GM19372 (cell line): ENCODE data around the gene ANXA11.
"Not testable (repeated sequence)": the region's sequence is repeated elsewhere in the genome, so short reads cannot be mapped to it uniquely, and the experiment has no call there.

Experiments used
- ATAC-seq: cut with Tn5 transposase; IDR thresholded peaks from one replicate; pipeline ENCODE4 v1.9.1; 2021; ENCODE audit warnings: mild to moderate bottlenecking, low read depth, moderate library complexity; ENCODE audit not compliant: unreplicated experiment

Gene ANXA11

GRCh38 chr10:80149123-80149522, 56.2 kb downstream of the ANXA11 start:
- ATAC-seq: no peak

GRCh38 chr10:80148166-80148805, 57.1 kb downstream of the ANXA11 start:
- ATAC-seq: no peak

GRCh38 chr10:80146918-80147317, 58.4 kb downstream of the ANXA11 start:
- no peak for ATAC-seq

- ATAC-seq: not testable (repeated sequence)
These were observed 59.7 kb downstream of the ANXA11 start for GRCh38 chr10:80145406-80146308.

- peak; percentile 29 for ATAC-seq
These were observed 60.6 kb downstream of the ANXA11 start for GRCh38 chr10:80144696-80145131.

GRCh38 chr10:80144067-80144695, 61.2 kb downstream of the ANXA11 start:
- peak; percentile 52 for ATAC-seq

- no peak for ATAC-seq
These were observed 63.5 kb downstream of the ANXA11 start for GRCh38 chr10:80141696-80142460.

- ATAC-seq: no peak
These were observed 65.1 kb downstream of the ANXA11 start for GRCh38 chr10:80140251-80140650.

- no peak for ATAC-seq
These were observed 66.1 kb downstream of the ANXA11 start for GRCh38 chr10:80139265-80139664.

- ATAC-seq: no peak
These were observed 67.4 kb downstream of the ANXA11 start for GRCh38 chr10:80137920-80138319.

GRCh38 chr10:80137031-80137862, 68.1 kb downstream of the ANXA11 start:
- ATAC-seq: no peak

GRCh38 chr10:80136134-80136571, 69.2 kb downstream of the ANXA11 start:
- no peak for ATAC-seq

- not testable (repeated sequence) for ATAC-seq
These were observed 71.7 kb downstream of the ANXA11 start for GRCh38 chr10:80133687-80134086.

GRCh38 chr10:80133206-80133605, 72.1 kb downstream of the ANXA11 start:
- ATAC-seq: no peak

GRCh38 chr10:80132299-80133139, 72.8 kb downstream of the ANXA11 start, which contains the start of gene PLAC9:
Gene PLAC9, plus strand, starts transcription at chr10:80132730. Its CDS starts 33 bp downstream, at chr10:80132763.
- ATAC-seq: no peak

- no peak for ATAC-seq
These were observed 73.8 kb downstream of the ANXA11 start for GRCh38 chr10:80131499-80131901.

GRCh38 chr10:80126876-80127275, 78.5 kb downstream of the ANXA11 start:
- no peak for ATAC-seq

GRCh38 chr10:80122746-80123145, 82.6 kb downstream of the ANXA11 start:
- no peak for ATAC-seq
